Measurements from ENCODE around the gene ZNF619.

GRCh38 chr3:40452562-40452875 is 24.4 kb upstream of the ZNF619 start:
- TF ChIP-seq CTCF (IDR thresholded peaks at IDR 0.05; ENCODE audit: insufficient read depth, low read length, poor library complexity, severe bottlenecking) (no peak), EZH2phosphoT487 (conservative IDR thresholded peaks at IDR 0.05; ENCODE audit: low read length) (no peak)

Measured in SU-DHL-6 (cell line).